ENCODE results near the gene ZNF283.
"Not testable (repeated sequence)": the region's sequence is repeated elsewhere in the genome, so short reads cannot be mapped to it uniquely, and the experiment has no call there.

The ZNF283 gene

GRCh38 chr19:43848821-43849220, 21.7 kb downstream of the ZNF283 start:
- no peak for DNase-seq (ENCODE audit: low read depth in 2 of 2)

GRCh38 chr19:43858174-43858573, 31.1 kb downstream of the ZNF283 start:
- no peak for DNase-seq (ENCODE audit: low read depth in 2 of 2)

DNA sequence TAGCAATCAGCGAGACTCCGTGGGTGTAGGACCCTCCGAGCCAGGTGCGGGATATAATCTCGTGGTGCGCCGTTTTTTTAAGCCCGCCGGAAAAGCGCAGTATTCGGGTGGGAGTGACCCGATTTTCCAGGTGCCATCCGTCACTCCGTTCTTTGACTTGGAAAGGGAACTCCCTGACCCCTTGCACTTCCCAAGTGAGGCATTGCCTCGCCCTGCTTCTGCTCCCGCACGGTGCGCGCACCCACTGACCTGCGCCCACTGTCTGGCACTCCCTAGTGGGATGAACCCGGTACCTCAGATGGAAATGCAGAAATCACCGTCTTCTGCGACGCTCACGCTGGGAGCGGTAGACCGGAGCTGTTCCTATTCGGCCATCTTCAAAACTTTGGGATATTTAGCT, 39.8 kb downstream of the ZNF283 start:
- DNase-seq (ENCODE audit: low read depth in 2 of 2), result not testable (repeated sequence)

GRCh38 chr19:43872547-43873336, 45.6 kb downstream of the ZNF283 start:
- no peak for DNase-seq (ENCODE audit: low read depth in 2 of 2)

DNA sequence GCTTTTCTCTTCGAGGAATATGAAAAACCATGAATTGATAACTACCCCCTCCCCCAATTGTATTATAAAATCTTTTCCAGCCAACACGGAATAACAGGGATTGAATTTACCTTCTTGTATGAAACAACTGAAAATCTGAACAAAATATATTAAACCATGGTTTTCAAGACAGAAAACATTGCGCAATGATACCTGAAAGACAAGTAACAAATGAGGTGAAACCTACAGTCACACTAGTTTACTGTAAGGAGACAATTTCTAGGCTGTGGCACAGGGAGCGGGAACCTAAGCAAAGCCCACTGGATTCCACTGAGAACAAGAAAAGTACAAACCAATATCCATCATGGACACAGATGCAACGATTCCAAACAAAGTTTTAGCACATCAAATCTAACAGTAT, 53.4 kb downstream of the ZNF283 start:
- no peak for DNase-seq (ENCODE audit: low read depth in 2 of 2)

DNA sequence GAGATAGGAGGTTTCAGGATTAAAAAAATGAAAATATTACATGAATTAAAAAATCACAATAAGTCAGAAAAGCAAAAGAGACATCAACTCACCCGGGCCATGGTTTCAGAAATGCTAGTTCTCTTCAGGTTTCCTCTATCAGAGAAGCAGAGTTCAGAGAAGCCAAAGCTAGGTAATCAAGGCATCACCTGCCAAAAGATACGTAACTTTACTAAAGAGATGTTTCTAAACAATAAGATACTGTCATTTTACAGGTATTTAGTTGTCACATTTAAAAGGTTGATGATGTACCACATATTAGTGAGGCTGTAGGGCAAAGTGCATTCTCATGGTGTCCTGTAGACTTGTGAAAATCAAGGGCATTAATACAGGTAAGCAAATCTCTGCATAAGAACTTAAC, 56.7 kb downstream of the ZNF283 start, which contains the start of gene ZNF404:
ZNF404 (minus strand) TSS at position 101 of the 400 bp plus-strand sequence.
- no peak for DNase-seq (ENCODE audit: low read depth in 2 of 2)

DNA sequence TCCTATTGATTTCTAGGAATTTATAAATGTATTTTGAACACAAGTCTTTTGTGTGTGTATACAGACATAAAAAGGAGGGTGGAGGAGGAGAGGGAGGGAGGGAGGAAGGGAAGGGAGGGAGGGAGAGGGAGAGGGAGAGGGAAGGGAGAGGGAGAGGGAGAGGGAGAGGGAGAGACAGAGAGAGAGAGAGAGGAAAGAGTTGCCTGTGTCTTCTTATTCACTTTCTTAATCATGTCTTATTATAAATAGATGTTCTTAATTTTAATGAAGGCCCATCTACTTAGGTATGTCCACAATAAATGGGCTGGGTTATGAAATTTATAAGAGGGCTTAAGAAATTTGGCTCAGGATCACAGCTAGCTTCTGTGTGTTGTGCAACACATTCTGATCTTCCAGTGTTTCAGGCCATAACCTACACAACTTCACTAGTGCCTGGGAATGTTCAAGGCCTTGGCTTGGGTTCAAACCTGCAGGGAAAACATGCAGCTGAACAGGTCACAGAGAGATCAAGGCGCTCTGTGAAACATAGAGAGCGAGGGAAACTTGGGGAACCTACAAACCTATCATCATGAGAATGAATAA, 68.7 kb downstream of the ZNF283 start:
- no peak for DNase-seq (ENCODE audit: low read depth in 2 of 2)

All from stimulated activated CD8-positive, alpha-beta memory T cell treated with anti-CD3 and anti-CD28 coated beads, Interleukin-15, amount 100 ng/mL, for 48 hours (primary cell).